AG04449 (cell line): Measurements from ENCODE around the gene NAALADL2.

Experiments
- CTCF ChIA-PET: fragments of 350-600 bp; formaldehyde crosslinking; extraction: SDS; loops from one replicate; lab custom pipeline; 2021; ENCODE audit warnings: antibody characterized with exemption; lab: Yijun Ruan, JAX
- POLR2A ChIA-PET: fragments of 400-600, 350-600 bp; formaldehyde crosslinking; extraction: SDS; loops from one replicate; lab custom pipeline; 2020; ENCODE audit warnings: antibody characterized with exemption, inconsistent platforms; lab: Yijun Ruan, JAX
- DNase-seq: peaks from one replicate; pipeline ENCODE4 v3.0.0-alpha.2; 2010; ENCODE audit warnings: low read depth, low spot score
- H3K4me3 ChIP-seq: 2 replicates; pipeline ENCODE4 v1.5.1; 2011; ENCODE audit warnings: low read depth, mild to moderate bottlenecking, control low read depth, low read length
- CTCF ChIP-seq: IDR thresholded peaks from one replicate; pipeline ENCODE4 v1.5.1; 2011; ENCODE audit warnings: mild to moderate bottlenecking, moderate library complexity, low read length, control low read depth, inconsistent platforms; ENCODE audit not compliant: insufficient read depth; ENCODE audit errors: missing control alignments

NAALADL2 gene

GRCh38 chr3:174873832-174874657 is 14.9 kb downstream of the NAALADL2 start:
- no peak for DNase-seq
- H3K4me3 ChIP-seq: no peak overlapping the region
- no peak for TF ChIP-seq CTCF
- ChIA-PET CTCF (no interaction called here), POLR2A (no interaction called here)

GRCh38 chr3:174882789-174883188 is 23.7 kb downstream of the NAALADL2 start:
- TF ChIP-seq CTCF: no peak
- POLR2A ChIA-PET: no interaction called here
- no peak for DNase-seq
- CTCF ChIA-PET: interaction anchor here (1.6 kb wide), 1 partner anchor 11 kb away, joined by 3 read pairs; no protein-coding TSS in a partner anchor
- no peak overlapping the region for H3K4me3 ChIP-seq

- ChIA-PET POLR2A (no interaction called here), CTCF (interaction anchor here (1.6 kb wide), 1 partner anchor 12 kb away, joined by 3 read pairs; no protein-coding TSS in a partner anchor)
- DNase-seq: no peak
- H3K4me3 ChIP-seq: no peak overlapping the region
- TF ChIP-seq CTCF: no peak
These were observed 24.9 kb downstream of the NAALADL2 start for GRCh38 chr3:174883881-174884675.

DNA sequence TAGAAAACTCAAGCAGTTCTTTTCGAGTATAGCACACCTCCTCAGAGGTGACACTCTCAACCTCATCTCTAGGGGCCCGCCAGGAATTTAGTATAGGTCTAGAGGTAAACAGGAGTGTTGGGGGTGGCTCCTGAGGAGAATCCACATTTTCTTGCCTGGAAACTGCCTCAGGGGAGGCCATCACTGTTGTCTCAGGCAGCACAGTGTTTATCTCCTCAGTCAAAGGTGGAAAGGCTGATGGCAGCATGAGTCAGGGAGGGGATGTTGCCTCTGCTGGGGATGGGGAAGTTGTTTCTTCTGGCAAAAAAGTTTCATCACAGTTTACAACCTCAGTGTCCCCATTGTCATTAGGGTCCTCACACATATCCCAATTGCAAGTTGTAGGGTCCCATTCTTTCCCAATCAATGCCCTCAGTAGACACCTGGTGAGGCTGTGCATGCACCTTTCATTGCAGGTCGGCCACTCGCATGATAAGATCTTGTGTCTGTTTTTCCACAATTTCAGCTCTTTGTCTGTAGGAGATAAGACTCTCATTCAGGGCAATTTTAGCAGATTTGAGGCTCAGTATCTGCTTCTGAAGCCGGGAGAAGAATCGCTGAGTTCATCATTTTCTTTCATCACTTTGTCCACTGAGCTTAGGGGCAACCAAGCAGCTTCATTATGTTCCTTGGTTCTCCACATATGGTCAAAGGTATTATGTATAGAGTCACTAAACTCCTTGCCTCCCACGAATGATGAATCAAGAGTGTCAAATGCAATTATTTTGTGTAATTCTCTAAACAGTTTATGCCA is 25.8 kb downstream of the NAALADL2 start:
- TF ChIP-seq CTCF: no peak
- H3K4me3 ChIP-seq: no peak overlapping the region
- POLR2A ChIA-PET: no interaction called here
- DNase-seq: no peak
- CTCF ChIA-PET: no interaction called here

GRCh38 chr3:174891524-174892203 is 32.5 kb downstream of the NAALADL2 start:
- no peak overlapping the region for H3K4me3 ChIP-seq
- ChIA-PET POLR2A (no interaction called here), CTCF (interaction anchor here (1.3 kb wide), 1 partner anchor 10 kb away, joined by 3 read pairs; no protein-coding TSS in a partner anchor)
- no peak for DNase-seq
- TF ChIP-seq CTCF: no peak
